ENCODE results near the gene SERPINA1. TPM values are rescaled to one million over a fixed set of nuclear protein-coding genes. Genes with fewer than 3 reads are reported as not detected.
A peak's percentile ranks its signal among the peaks of the same experiment; 100 is the strongest.
"Not testable (repeated sequence)": the region's sequence is repeated elsewhere in the genome, so short reads cannot be mapped to it uniquely, and the experiment has no call there.

Gene SERPINA1
- total RNA-seq, 1 donor from 2014 or later: 4.4 TPM

DNA sequence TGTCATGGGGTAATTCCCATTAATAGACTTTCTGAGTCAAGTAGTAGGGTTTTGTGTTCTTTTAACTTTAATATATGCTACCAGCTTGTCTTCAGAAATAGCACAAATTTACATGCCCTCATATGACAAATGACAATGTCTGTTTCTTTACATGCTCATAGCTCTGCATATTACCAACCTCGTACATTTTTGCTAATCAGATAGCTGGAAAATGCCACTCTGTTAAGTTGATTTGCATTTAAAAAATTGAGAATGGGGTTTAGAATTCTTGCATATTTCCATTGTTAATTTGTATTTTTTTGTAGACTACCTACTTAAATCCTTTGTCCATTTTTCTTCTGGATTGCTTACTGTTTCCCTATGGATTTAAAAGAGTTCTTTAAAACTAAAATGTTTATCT lies 31.2 kb downstream of the SERPINA1 start:
- no peaks in the 10 kb centered on the region for H3K9me3 ChIP-seq (replicated peaks)
- DNase-seq: no peak

DNA sequence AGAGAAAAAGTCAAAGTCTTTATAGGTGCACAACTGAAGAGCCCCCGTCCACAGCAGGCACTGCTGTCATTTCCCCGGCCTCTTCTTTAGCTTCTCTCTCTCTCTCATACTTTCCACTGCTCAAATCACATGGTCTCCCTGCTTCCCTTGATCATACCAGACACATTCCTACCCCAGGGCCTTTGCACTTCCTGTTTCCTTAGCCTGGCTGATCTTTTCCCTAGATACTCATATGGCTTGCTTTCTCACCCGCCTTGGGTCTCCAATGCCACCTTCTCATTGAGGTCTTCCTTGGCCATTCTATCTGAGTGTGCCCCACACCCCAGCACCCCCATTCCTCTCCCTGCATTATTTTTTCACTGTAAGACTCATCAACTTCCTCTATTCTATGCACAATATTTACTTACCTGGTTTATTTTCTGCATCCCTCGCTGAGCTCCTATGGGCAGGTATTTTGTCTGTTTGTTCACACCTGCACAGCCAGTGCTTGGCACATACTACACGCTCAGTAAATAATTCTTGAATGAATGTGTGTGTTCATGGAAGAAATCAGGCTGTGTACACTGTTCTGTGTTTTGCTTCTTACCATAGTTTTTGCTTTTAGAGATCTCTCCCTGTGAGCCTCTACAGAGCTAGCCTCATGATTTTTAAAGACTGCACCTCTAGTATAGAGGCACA lies 31.9 kb downstream of the SERPINA1 start:
- Histone ChIP-seq H3K9me3 (replicated peaks) (no peaks in the 10 kb centered on the region), H3K27me3 (ENCODE audit: low read depth) (peaks cover 73% of the 10 kb centered on the region), H3K4me3 (no peak overlapping the region), H3K27ac (replicated peaks) (no peak overlapping the region), H3K36me3 (no peaks in the 10 kb centered on the region), H3K4me1 (no peaks in the 10 kb centered on the region)
- DNase-seq: no peak
- TF ChIP-seq, protein P1, sequence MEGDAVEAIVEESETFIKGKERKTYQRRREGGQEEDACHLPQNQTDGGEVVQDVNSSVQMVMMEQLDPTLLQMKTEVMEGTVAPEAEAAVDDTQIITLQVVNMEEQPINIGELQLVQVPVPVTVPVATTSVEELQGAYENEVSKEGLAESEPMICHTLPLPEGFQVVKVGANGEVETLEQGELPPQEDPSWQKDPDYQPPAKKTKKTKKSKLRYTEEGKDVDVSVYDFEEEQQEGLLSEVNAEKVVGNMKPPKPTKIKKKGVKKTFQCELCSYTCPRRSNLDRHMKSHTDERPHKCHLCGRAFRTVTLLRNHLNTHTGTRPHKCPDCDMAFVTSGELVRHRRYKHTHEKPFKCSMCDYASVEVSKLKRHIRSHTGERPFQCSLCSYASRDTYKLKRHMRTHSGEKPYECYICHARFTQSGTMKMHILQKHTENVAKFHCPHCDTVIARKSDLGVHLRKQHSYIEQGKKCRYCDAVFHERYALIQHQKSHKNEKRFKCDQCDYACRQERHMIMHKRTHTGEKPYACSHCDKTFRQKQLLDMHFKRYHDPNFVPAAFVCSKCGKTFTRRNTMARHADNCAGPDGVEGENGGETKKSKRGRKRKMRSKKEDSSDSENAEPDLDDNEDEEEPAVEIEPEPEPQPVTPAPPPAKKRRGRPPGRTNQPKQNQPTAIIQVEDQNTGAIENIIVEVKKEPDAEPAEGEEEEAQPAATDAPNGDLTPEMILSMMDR (IDR thresholded peaks at IDR 0.05; ENCODE audit: borderline replicate concordance): no peak
- intact Hi-C loops (cut with micrococcal nuclease): no loop called here

More for the DNA sequence above, 31.2 kb downstream of the SERPINA1 start:
- no peak overlapping the region for H3K27ac ChIP-seq (replicated peaks)
- no peak overlapping the region for H3K4me3 ChIP-seq
- TF ChIP-seq, protein P1 (IDR thresholded peaks at IDR 0.05; ENCODE audit: borderline replicate concordance): no peak
- no peaks in the 10 kb centered on the region for H3K36me3 ChIP-seq
- H3K27me3 ChIP-seq (ENCODE audit: low read depth): peaks cover 75% of the 10 kb centered on the region
- intact Hi-C loops (cut with micrococcal nuclease): no loop called here
- no peaks in the 10 kb centered on the region for H3K4me1 ChIP-seq

DNA sequence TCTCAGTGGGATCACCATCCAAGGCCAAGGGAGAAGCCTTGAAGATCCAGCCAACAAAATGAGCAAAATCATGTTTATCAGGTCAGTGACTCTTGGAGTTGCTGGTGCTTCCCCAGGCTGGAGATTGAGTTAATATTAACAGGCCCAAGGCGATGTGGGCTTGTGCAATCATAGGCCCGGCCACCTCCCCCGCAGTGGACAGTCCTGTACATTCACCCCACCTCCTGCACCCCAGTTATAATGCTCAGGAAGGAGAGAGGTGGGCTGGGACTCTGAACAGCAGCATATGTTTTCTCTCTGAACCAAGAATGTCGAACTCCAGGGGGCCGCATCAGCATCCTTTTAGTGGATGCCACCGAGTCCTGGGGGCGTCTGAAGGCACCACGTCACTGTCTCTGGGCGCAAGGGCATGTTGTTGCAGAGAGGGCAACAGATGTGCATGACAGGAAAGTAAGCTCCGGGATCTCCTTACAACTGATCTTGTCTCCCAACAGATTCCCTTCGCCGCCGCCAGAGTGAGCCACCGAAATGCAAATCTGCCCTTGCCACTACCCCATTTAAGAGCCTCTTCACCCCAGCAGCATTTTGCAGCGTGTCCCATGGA lies 33.1 kb downstream of the SERPINA1 start:
- H3K4me1 ChIP-seq: no peaks in the 10 kb centered on the region
- H3K27me3 ChIP-seq (ENCODE audit: low read depth): peaks cover 70% of the 10 kb centered on the region
- no peaks in the 10 kb centered on the region for H3K36me3 ChIP-seq
- TF ChIP-seq, protein P1 (IDR thresholded peaks at IDR 0.05; ENCODE audit: borderline replicate concordance): peak; percentile 40
- intact Hi-C loops (cut with micrococcal nuclease): no loop called here
- DNase-seq: peak; percentile 31
- no peaks in the 10 kb centered on the region for H3K9me3 ChIP-seq (replicated peaks)
- no peak overlapping the region for H3K4me3 ChIP-seq
- no peak overlapping the region for H3K27ac ChIP-seq (replicated peaks)

DNA sequence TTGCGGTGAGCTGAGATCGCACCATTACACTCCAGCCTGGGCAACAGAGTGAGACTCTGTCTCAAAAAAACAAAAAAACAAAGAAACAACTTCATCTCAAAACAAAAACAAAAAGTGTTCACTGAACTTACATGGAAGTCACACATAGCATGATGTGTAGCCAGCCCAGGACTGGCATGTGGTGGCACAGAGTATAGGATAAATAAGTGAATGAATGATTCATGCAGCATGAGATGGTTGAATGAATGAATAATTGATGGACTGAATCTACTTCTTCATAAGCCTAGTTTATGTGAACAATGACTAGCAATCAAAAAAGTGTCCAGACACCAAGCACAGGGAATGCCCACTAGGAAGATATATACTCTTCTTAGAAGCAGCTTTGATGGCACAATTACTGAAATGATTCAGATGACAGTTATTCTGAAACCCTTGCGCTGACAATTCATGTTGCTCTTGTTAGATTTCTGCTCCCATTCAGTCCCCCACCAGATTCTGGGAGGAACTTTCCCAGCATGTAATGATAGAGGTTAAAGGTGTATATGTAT lies 33.7 kb downstream of the SERPINA1 start:
- no peak for DNase-seq
- intact Hi-C loops (cut with micrococcal nuclease): no loop called here
- no peaks in the 10 kb centered on the region for H3K4me1 ChIP-seq

DNA sequence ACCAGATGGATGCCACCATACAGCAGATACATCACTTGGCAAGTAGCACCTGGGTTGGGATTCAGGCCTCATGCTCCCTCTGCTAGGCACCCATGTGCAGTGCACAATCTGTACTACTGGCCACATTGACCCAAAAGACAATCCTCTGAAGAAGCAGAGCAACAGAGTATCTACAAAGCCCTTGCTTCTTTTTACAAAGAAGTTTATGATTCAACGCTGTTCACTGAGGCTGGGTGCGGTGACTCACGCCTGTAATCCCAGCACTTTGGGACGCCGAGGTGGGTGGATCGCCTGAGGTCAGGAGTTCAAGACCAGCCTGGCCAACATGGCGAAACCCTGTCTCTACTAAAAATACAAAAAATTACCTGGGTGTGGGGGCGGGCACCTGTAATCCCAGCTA lies 34.2 kb downstream of the SERPINA1 start:
- H3K27ac ChIP-seq (replicated peaks); intact Hi-C loops (cut with micrococcal nuclease); H3K9me3 ChIP-seq (replicated peaks); H3K4me3 ChIP-seq; H3K4me1 ChIP-seq; H3K36me3 ChIP-seq; DNase-seq: not testable (repeated sequence)
- peaks cover 81% of the 10 kb centered on the region for H3K27me3 ChIP-seq (ENCODE audit: low read depth)

More for the DNA sequence above, 33.7 kb downstream of the SERPINA1 start:
- no peaks in the 10 kb centered on the region for H3K36me3 ChIP-seq
- no peak overlapping the region for H3K4me3 ChIP-seq
- H3K9me3 ChIP-seq (replicated peaks): no peaks in the 10 kb centered on the region
- no peak overlapping the region for H3K27ac ChIP-seq (replicated peaks)
- H3K27me3 ChIP-seq (ENCODE audit: low read depth): peaks cover 76% of the 10 kb centered on the region
- TF ChIP-seq, protein P1 (IDR thresholded peaks at IDR 0.05; ENCODE audit: borderline replicate concordance): no peak

DNA sequence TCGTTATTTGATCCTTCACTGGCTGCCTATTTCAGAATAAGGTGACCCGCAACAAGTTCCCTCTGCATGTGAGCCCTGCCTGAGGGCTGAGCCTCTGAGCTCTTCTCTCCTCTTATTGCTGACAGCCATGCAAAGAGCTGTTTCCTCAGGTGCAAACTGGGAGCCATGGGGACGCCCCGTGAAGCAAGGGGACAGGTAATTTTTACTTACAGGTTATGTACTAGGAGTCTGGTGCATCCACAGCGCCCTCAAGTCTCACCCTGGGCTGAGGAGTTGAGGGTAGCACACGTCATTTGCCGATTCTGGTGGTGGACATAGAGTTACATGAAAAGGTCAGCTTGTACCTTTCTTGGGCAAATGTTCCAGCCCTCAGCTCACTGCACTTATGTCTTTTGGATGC lies 39.1 kb downstream of the SERPINA1 start:
- no peaks in the 10 kb centered on the region for H3K4me1 ChIP-seq
- no peaks in the 10 kb centered on the region for H3K9me3 ChIP-seq (replicated peaks)
- H3K27me3 ChIP-seq (ENCODE audit: low read depth): peaks cover 54% of the 10 kb centered on the region
- TF ChIP-seq, protein P1 (IDR thresholded peaks at IDR 0.05; ENCODE audit: borderline replicate concordance): no peak
- no peak overlapping the region for H3K4me3 ChIP-seq
- DNase-seq: no peak
- H3K27ac ChIP-seq (replicated peaks): no peak overlapping the region
- intact Hi-C loops (cut with micrococcal nuclease): no loop called here
- no peaks in the 10 kb centered on the region for H3K36me3 ChIP-seq

All from left ventricle myocardium inferior (tissue), 1 donor.